HEK293 (cell line): ENCODE results near the gene MGAT4B.

ENCODE experiments used
- CTCF ChIA-PET: fragments of 350-600 bp; formaldehyde crosslinking; extraction: SDS; loops from one replicate; lab custom pipeline; 2021; ENCODE audit warnings: antibody characterized with exemption; lab: Yijun Ruan, JAX
- POLR2A ChIA-PET: fragments of 300-600 bp; formaldehyde crosslinking; extraction: SDS; loops from one replicate; lab custom pipeline; 2020; ENCODE audit warnings: antibody characterized with exemption, inconsistent platforms; lab: Yijun Ruan, JAX
- H3K27ac ChIP-seq: fragments of 200-500 bp; sonication (Bioruptor generic); 2 replicates; pipeline ENCODE4 v1.5.1; 2014; ENCODE audit warnings: low read depth, low read length, control low read depth, inconsistent platforms; ENCODE audit errors: extremely low read depth
- H3K36me3 ChIP-seq, 2 experiments: fragments of 200-500 bp in 1 of 2; sonication (Bioruptor generic) in 1 of 2; 1 replicate in 1 of 2; 2 replicates in 1 of 2; pipeline ENCODE4 v1.5.1; 2014 to 2017; ENCODE audit warnings: inconsistent platforms in 2 of 2, low read length in 2 of 2; ENCODE audit not compliant: control insufficient read depth in 2 of 2, insufficient read depth in 1 of 2
- H3K4me1 ChIP-seq: fragments of 200-500 bp; sonication (Bioruptor generic); 2 replicates; pipeline ENCODE4 v1.5.1; 2014; ENCODE audit warnings: mild to moderate bottlenecking, low read length, inconsistent platforms; ENCODE audit not compliant: control insufficient read depth, insufficient read depth
- H3K4me3 ChIP-seq: 2 replicates; pipeline ENCODE4 v1.5.1; 2011; ENCODE audit warnings: low read depth, mild to moderate bottlenecking, control low read depth, low read length, moderate library complexity
- H3K9me3 ChIP-seq: fragments of 200-500 bp; sonication (Bioruptor generic); 2 replicates; pipeline ENCODE4 v1.5.1; 2014; ENCODE audit warnings: low read depth, low read length, inconsistent platforms; ENCODE audit not compliant: control insufficient read depth, insufficient read depth
- ATF2 ChIP-seq: fragments of 450-650 bp; formaldehyde crosslinking; IDR thresholded peaks from 2 replicates; pipeline ENCODE4 v1.5.1; 2016; ENCODE audit warnings: missing biosample characterization, missing genetic modification characterization, low read depth
- KLF9 ChIP-seq: fragments of 450-650 bp; formaldehyde crosslinking; IDR thresholded peaks from 2 replicates; pipeline ENCODE4 v1.5.1; 2016; ENCODE audit warnings: missing biosample characterization, missing genetic modification characterization, low read depth
- SETDB1 ChIP-seq: IDR thresholded peaks from one replicate; pipeline ENCODE4 v1.6.1; 2017; ENCODE audit warnings: mild to moderate bottlenecking, low read length, moderate library complexity, mixed read lengths; ENCODE audit not compliant: insufficient read length
- SP2 ChIP-seq: fragments of 450-650 bp; formaldehyde crosslinking; IDR thresholded peaks from 2 replicates; pipeline ENCODE4 v1.5.1; 2016; ENCODE audit warnings: missing biosample characterization, missing genetic modification characterization
- ZBTB6 ChIP-seq: fragments of 450-650 bp; formaldehyde crosslinking; IDR thresholded peaks from 2 replicates; pipeline ENCODE4 v1.5.1; 2017; ENCODE audit warnings: missing biosample characterization, missing genetic modification characterization
- ZNF132 ChIP-seq: fragments of 450-650 bp; formaldehyde crosslinking; IDR thresholded peaks from 2 replicates; pipeline ENCODE4 v1.5.1; 2017; ENCODE audit warnings: missing biosample characterization, missing genetic modification characterization, borderline replicate concordance
- ZNF133 ChIP-seq: fragments of 450-650 bp; formaldehyde crosslinking; IDR thresholded peaks from 2 replicates; pipeline ENCODE4 v1.5.1; 2016; ENCODE audit warnings: missing biosample characterization, missing genetic modification characterization
- ZNF148 ChIP-seq: fragments of 450-650 bp; formaldehyde crosslinking; IDR thresholded peaks from 2 replicates; pipeline ENCODE4 v1.5.0; 2017; ENCODE audit warnings: missing biosample characterization, missing genetic modification characterization, borderline replicate concordance
- ZNF155 ChIP-seq: fragments of 450-650 bp; formaldehyde crosslinking; IDR thresholded peaks from 2 replicates; pipeline ENCODE4 v1.5.1; 2016; ENCODE audit warnings: missing biosample characterization, missing genetic modification characterization
- ZNF26 ChIP-seq: fragments of 450-650 bp; formaldehyde crosslinking; IDR thresholded peaks from 2 replicates; pipeline ENCODE4 v1.5.1; 2016; ENCODE audit warnings: missing biosample characterization, missing genetic modification characterization
- ZNF529 ChIP-seq: fragments of 450-650 bp; formaldehyde crosslinking; IDR thresholded peaks from 2 replicates; pipeline ENCODE4 v1.5.1; 2017; ENCODE audit warnings: missing genetic modification characterization, missing biosample characterization; ENCODE audit not compliant: insufficient replicate concordance
- ZNF561 ChIP-seq: fragments of 450-650 bp; IDR thresholded peaks from 2 replicates; pipeline ENCODE4 v1.5.1; 2018; ENCODE audit warnings: missing biosample characterization, missing genetic modification characterization, borderline replicate concordance
- ZNF621 ChIP-seq: fragments of 450-650 bp; formaldehyde crosslinking; IDR thresholded peaks from 2 replicates; pipeline ENCODE4 v1.5.1; 2017; ENCODE audit warnings: missing biosample characterization, missing genetic modification characterization
- ZNF623 ChIP-seq: fragments of 450-650 bp; formaldehyde crosslinking; IDR thresholded peaks from 2 replicates; pipeline ENCODE4 v1.5.1; 2016; ENCODE audit warnings: missing biosample characterization, missing genetic modification characterization
- ZNF626 ChIP-seq: fragments of 450-650 bp; sonication (Bioruptor Pico); formaldehyde crosslinking; IDR thresholded peaks from 2 replicates; pipeline ENCODE4 v1.5.1; 2018; ENCODE audit warnings: missing biosample characterization, missing genetic modification characterization, inconsistent platforms
- ZNF677 ChIP-seq: fragments of 450-650 bp; IDR thresholded peaks from 2 replicates; pipeline ENCODE4 v1.5.0; 2018; ENCODE audit warnings: missing biosample characterization, mild to moderate bottlenecking, missing genetic modification characterization, moderate library complexity
- ZNF701 ChIP-seq: fragments of 450-650 bp; formaldehyde crosslinking; IDR thresholded peaks from 2 replicates; pipeline ENCODE4 v1.5.1; 2016; ENCODE audit warnings: missing biosample characterization, missing genetic modification characterization
- ZSCAN30 ChIP-seq: fragments of 450-650 bp; IDR thresholded peaks from 2 replicates; pipeline ENCODE4 v1.5.1; 2018; ENCODE audit warnings: missing biosample characterization, mild to moderate bottlenecking, missing genetic modification characterization, moderate library complexity

The MGAT4B gene

GRCh38 chr5:179777909-179778308 is 28.8 kb downstream of the MGAT4B start (continued):
- TF ChIP-seq ZNF155 (tag by site-specific recombination) (no peak), ZNF626 (no peak), SETDB1 (no peak), ZNF529 (tag by site-specific recombination) (no peak)
- TF ChIP-seq, all 188 proteins: peak for 0

- Histone ChIP-seq H3K36me3 (peaks cover 9 to 80% of the 10 kb centered on the region in 2 experiments; a peak in 2 of 3 replicates), H3K4me3 (no peak overlapping the region), H3K9me3 (no peaks in the 10 kb centered on the region), H3K27ac (no peak overlapping the region), H3K4me1 (no peaks in the 10 kb centered on the region)
- CTCF ChIA-PET = interaction anchor here (2.1 kb wide), 1 partner anchor 14 kb away, joined by 17 read pairs; no protein-coding TSS in a partner anchor
- TF ChIP-seq ATF2 (tag by site-specific recombination) (no peak), ZBTB6 (tag by site-specific recombination) (peak; percentile 20; the same call in 1 of the 2 replicates)
- POLR2A ChIA-PET = interaction anchor here (0.6 to 0.8 kb wide), 2 partner anchors 43 to 116 kb away, joined by 3 read pairs; partner anchors contain the start of gene SQSTM1
Observed at GRCh38 chr5:179777456-179777855, 29.2 kb downstream of the MGAT4B start.

- ChIA-PET CTCF (interaction anchor here (2.1 kb wide), 1 partner anchor 13 kb away, joined by 17 read pairs; no protein-coding TSS in a partner anchor), POLR2A (no interaction called here)
- Histone ChIP-seq H3K27ac (no peak overlapping the region), H3K4me3 (no peak overlapping the region), H3K36me3 (peaks cover 16 to 85% of the 10 kb centered on the region in 2 experiments), H3K4me1 (no peaks in the 10 kb centered on the region), H3K9me3 (no peaks in the 10 kb centered on the region)
- no peak for TF ChIP-seq ZSCAN30 (tag by site-specific recombination)
- TF ChIP-seq ZNF701 (tag by site-specific recombination) = no peak
- TF ChIP-seq ZNF621 = no peak
- no peak for TF ChIP-seq KLF9 (tag by site-specific recombination)
- TF ChIP-seq ZNF132 = no peak
Observed at GRCh38 chr5:179776411-179776938, 30.2 kb downstream of the MGAT4B start.

- no peaks in the 10 kb centered on the region for H3K9me3 ChIP-seq
- H3K4me3 ChIP-seq = no peak overlapping the region
- H3K4me1 ChIP-seq = no peaks in the 10 kb centered on the region
- TF ChIP-seq ZNF561 (tag by site-specific recombination) (no peak), SP2 (tag by site-specific recombination) (no peak), ZBTB6 (tag by site-specific recombination) (no peak), ZNF133 (no peak), ZNF677 (tag by site-specific recombination) (no peak), ZNF623 (tag by site-specific recombination) (no peak), ZNF26 (no peak), ZNF148 (tag by site-specific recombination) (no peak)
- H3K27ac ChIP-seq = no peak overlapping the region
- peaks cover 23 to 94% of the 10 kb centered on the region in 2 experiments for H3K36me3 ChIP-seq
- CTCF ChIA-PET = no interaction called here
- POLR2A ChIA-PET = no interaction called here
Observed at GRCh38 chr5:179774442-179774841, 32.2 kb downstream of the MGAT4B start.
